ENCODE results near the gene PTGES2. TPM values are rescaled to one million over a fixed set of nuclear protein-coding genes. Genes with fewer than 3 reads are reported as not detected.

Gene PTGES2
- total RNA-seq, 1 experiment from 2014 or later, result 122 TPM

DNA sequence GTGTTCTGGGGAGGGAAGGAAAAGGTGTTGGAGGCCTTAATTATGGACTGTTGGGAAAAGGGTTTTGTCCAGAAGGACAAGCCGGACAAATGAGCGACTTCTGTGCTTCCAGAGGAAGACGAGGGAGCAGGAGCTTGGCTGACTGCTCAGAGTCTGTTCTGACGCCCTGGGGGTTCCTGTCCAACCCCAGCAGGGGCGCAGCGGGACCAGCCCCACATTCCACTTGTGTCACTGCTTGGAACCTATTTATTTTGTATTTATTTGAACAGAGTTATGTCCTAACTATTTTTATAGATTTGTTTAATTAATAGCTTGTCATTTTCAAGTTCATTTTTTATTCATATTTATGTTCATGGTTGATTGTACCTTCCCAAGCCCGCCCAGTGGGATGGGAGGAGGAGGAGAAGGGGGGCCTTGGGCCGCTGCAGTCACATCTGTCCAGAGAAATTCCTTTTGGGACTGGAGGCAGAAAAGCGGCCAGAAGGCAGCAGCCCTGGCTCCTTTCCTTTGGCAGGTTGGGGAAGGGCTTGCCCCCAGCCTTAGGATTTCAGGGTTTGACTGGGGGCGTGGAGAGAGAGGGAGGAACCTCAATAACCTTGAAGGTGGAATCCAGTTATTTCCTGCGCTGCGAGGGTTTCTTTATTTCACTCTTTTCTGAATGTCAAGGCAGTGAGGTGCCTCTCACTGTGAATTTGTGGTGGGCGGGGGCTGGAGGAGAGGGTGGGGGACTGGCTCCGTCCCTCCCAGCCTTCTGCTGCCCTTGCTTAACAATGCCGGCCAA is 19.1 kb downstream of the PTGES2 start:
- in situ Hi-C loops (cut with HindIII; ENCODE audit: low sequenced_read_pairs), result no loop called here
- no peak for DNase-seq (ENCODE audit: low spot score)

DNA sequence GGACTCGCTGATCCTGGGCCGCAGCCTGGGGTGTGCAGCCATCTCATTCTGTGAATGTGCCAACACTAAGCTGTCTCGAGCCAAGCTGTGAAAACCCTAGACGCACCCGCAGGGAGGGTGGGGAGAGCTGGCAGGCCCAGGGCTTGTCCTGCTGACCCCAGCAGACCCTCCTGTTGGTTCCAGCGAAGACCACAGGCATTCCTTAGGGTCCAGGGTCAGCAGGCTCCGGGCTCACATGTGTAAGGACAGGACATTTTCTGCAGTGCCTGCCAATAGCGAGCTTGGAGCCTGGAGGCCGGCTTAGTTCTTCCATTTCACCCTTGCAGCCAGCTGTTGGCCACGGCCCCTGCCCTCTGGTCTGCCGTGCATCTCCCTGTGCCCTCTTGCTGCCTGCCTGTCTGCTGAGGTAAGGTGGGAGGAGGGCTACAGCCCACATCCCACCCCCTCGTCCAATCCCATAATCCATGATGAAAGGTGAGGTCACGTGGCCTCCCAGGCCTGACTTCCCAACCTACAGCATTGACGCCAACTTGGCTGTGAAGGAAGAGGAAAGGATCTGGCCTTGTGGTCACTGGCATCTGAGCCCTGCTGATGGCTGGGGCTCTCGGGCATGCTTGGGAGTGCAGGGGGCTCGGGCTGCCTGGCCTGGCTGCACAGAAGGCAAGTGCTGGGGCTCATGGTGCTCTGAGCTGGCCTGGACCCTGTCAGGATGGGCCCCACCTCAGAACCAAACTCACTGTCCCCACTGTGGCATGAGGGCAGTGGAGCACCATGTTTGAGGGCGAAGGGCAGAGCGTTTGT is 19.9 kb downstream of the PTGES2 start:
- in situ Hi-C loops (cut with HindIII; ENCODE audit: low sequenced_read_pairs), result no loop called here
- DNase-seq (ENCODE audit: low spot score), result no peak

GRCh38 chr9:128106940-128107467 is 20.5 kb downstream of the PTGES2 start:
- in situ Hi-C loops (cut with HindIII; ENCODE audit: low sequenced_read_pairs), result no loop called here
- no peak for DNase-seq (ENCODE audit: low spot score)

DNA sequence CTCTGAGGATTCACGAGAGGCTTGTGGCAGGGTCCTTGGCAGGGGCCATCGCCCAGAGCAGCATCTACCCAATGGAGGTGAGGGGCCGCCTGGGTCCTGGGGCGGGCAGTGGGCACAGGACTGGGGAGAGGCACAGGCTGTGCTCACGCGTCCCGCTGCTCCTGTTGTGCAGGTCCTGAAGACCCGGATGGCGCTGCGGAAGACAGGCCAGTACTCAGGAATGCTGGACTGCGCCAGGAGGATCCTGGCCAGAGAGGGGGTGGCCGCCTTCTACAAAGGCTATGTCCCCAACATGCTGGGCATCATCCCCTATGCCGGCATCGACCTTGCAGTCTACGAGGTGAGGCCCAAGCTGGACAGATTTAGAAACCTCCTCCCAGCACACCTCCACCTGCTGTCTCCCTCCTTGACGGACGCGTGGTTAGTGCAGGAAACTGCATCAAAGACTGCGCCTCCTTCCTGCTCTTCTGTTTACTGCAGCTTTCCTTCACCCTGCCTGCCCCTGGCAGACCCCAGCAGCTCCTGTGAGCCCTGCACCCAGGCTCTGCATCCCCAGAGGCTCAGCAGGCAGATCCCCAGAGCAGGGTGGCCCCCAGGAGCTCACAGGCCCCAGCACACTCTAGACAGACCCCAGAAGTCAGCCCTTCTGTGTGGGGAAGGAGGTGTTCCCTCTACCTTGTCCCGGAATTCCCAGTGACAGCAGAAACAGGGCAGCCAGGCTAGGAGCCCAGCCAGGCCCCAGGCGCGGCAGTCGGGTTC is 21.2 kb downstream of the PTGES2 start:
- in situ Hi-C loops (cut with HindIII; ENCODE audit: low sequenced_read_pairs), result no loop called here
- DNase-seq (ENCODE audit: low spot score), result no peak

DNA sequence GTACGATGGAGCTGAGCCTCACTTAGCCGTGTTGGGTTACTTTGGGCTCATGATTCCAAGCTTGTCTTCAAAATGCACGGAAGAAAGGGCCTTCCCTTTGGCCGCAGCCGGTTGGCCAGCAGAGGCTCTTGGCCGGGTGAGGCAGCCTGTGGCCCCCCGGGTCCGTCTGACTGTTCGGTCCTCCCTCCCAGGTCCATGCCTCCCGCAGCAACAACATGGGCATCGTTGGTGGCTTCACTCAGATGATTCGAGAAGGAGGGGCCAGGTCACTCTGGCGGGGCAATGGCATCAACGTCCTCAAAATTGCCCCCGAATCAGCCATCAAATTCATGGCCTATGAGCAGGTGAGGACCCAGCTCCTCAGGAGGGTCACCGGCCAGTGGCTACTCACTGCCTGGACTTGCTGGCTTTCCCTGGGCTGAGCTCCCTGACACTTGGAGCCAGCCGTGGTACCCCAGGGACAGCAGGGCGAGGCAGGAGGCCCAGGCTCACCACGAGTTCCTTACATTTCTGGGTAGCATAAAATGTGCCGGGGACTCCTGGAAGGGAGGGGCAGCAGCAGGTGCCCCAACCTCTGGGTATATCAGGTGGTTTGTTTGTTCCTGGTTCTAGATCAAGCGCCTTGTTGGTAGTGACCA is 21.9 kb downstream of the PTGES2 start:
- DNase-seq (ENCODE audit: low spot score), result no peak
- in situ Hi-C loops (cut with HindIII; ENCODE audit: low sequenced_read_pairs), result no loop called here

GRCh38 chr9:128104171-128104618 is 23.3 kb downstream of the PTGES2 start:
- in situ Hi-C loops (cut with HindIII; ENCODE audit: low sequenced_read_pairs), result no loop called here
- peak; percentile 73 for DNase-seq (ENCODE audit: low spot score)

DNA sequence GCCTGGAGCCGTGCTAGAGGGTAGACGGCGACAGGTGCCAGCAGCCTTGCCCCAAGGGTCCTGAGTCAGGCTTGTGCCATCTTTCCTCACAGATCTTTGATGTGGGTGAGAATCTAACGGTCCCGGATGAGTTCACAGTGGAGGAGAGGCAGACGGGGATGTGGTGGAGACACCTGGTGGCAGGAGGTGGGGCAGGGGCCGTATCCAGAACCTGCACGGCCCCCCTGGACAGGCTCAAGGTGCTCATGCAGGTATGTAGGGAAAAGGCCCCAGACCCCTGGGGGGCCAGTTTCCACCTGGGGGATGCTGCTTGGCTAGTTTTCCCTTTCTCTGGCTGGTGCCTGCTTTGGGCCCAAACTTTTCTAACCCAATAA is 24.0 kb downstream of the PTGES2 start:
- in situ Hi-C loops (cut with HindIII; ENCODE audit: low sequenced_read_pairs), result no loop called here
- no peak for DNase-seq (ENCODE audit: low spot score)

DNA sequence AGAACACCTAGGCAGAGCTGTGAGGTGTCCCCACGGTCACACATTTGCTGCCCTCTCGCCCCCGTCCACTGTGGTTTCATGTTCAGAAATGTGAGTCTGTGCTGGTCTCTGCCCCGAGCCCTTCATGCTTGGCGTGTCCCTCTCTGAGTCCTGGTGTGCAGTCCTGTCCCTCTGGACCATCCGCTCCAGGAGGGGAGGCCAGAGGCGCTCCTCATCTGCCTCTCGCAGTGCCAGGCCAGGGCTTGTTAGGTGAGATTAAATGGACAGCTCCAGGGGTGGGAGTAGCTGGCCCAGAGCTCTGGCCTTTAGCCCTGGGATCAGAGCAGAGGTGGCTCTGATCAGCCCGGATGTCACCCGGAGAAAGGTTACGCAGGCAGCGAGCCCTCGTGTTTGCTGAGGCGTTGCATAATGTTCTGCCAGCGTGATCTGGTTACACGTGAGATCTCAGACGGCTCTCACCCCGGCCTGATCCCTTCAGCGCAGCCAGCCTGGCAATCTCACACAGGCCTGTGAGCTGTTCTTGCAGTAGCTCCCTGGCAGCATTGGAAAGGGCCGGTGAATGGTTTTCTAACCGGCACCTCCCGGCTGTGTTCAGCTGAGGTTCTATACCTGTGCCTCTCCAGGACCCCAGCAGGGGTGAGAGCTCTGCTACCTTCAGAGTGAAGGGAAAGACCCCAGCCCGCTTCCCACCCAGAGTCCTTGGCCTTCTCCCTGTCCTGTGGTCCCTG is 24.5 kb downstream of the PTGES2 start:
- peak; percentile 58 for DNase-seq (ENCODE audit: low spot score)
- in situ Hi-C loops (cut with HindIII; ENCODE audit: low sequenced_read_pairs), result no loop called here

DNA sequence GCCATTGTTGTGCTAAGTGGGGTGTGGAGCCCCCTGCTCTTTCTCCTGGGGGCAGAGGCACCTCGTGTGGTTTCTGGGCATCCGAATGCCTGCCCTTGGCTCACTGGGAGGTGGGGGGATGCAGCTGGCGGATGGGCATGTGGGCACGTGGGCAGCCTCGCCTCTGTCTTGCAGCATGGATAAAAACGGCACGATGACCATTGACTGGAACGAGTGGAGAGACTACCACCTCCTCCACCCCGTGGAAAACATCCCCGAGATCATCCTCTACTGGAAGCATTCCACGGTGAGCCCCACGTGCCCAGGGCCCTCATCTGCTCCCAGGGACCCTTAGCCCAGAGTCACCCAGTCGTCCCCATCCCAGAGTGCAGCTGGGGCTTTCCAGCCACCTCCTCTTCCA is 25.3 kb downstream of the PTGES2 start:
- in situ Hi-C loops (cut with HindIII; ENCODE audit: low sequenced_read_pairs), result no loop called here
- no peak for DNase-seq (ENCODE audit: low spot score)

DNA sequence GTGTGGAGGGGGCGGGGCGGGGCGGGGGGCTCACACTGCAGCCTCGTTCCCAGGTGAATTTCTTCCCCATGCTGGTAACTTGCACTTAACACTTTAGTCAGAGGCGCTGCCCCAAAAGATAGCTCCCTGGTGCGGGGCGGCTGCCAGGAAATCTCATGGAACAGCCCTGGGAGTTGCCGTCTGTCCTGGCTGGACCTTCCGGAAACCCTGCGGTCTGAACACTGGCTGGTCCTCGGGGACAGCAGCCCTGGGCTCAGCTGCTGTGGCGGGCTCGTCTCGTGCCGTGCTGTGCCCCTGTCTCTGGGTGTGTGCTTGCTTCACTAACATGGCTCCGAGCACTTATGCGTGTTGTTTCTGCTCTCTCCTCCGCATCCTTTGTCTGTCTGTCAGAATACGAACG is 25.8 kb downstream of the PTGES2 start:
- in situ Hi-C loops (cut with HindIII; ENCODE audit: low sequenced_read_pairs), result no loop called here
- no peak for DNase-seq (ENCODE audit: low spot score)

- no peak for DNase-seq (ENCODE audit: low spot score)
- in situ Hi-C loops (cut with HindIII; ENCODE audit: low sequenced_read_pairs), result no loop called here
Measured at GRCh38 chr9:128101231-128101661, 26.3 kb downstream of the PTGES2 start.

GRCh38 chr9:128100581-128100980 is 26.9 kb downstream of the PTGES2 start:
- in situ Hi-C loops (cut with HindIII; ENCODE audit: low sequenced_read_pairs), result no loop called here

GRCh38 chr9:128099932-128100491 is 27.5 kb downstream of the PTGES2 start:
- in situ Hi-C loops (cut with HindIII; ENCODE audit: low sequenced_read_pairs), result no loop called here
- DNase-seq (ENCODE audit: low spot score), result no peak

More at GRCh38 chr9:128100581-128100980, 26.9 kb downstream of the PTGES2 start:
- no peak for DNase-seq (ENCODE audit: low spot score)

- in situ Hi-C loops (cut with HindIII; ENCODE audit: low sequenced_read_pairs), result no loop called here
- DNase-seq (ENCODE audit: low spot score), result no peak
Measured at GRCh38 chr9:128099231-128099931, 28.1 kb downstream of the PTGES2 start.

DNA sequence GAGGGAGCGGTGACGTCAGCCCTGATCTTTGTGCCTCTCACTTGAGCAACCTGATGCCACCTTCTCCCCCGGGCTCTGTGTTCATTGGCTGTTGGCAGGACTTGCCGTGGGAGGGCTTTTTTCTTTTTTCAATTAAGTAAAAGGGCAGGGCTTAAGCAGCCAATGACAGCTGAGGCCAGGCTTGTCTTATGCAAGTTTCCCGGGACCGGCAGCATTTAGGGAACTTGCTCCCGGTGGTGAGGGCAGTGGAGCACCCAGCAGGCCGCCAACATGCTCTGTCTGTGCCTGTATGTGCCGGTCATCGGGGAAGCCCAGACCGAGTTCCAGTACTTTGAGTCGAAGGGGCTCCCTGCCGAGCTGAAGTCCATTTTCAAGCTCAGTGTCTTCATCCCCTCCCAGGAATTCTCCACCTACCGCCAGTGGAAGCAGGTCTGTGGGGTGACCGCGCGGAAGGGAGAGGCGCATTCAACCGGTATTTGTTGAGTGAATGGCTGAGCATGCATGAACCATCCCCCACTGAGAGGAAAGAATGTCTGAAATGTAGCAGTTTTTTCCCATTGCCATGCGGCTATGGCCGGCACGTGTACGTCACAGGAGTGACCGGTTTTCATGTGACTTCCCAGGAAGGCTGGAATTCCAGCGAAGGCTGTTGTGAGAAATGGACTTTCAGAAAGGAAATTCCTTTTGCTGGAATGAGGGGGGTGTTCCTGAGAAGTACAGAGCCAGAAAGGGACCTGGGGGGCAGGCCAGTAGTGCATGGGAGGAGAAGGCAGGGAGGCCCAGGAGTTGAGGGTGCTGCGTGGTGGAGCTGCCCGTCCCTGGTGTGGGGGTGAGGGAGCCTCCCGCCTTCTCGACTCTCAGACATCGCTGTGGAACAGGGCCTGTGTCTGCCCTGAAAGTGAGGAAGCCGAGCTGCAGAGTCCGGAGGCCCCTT is 29.0 kb downstream of the PTGES2 start:
- DNase-seq (ENCODE audit: low spot score), result peak; percentile 97
- in situ Hi-C loops (cut with HindIII; ENCODE audit: low sequenced_read_pairs), result no loop called here

- no peak for DNase-seq (ENCODE audit: low spot score)
- in situ Hi-C loops (cut with HindIII; ENCODE audit: low sequenced_read_pairs), result no loop called here
Measured at GRCh38 chr9:128097543-128098296, 29.8 kb downstream of the PTGES2 start.

All from G401 (cell line).